ENCODE data around the gene HMCN1. TPM values are rescaled to one million over a fixed set of nuclear protein-coding genes. Genes with fewer than 3 reads are reported as not detected.
"Not testable (repeated sequence)": the region's sequence is repeated elsewhere in the genome, so short reads cannot be mapped to it uniquely, and the experiment has no call there.

Gene HMCN1
- total and polyA plus RNA-seq, 4 donors: 3.2 to 149 (median 15.4) TPM

DNA sequence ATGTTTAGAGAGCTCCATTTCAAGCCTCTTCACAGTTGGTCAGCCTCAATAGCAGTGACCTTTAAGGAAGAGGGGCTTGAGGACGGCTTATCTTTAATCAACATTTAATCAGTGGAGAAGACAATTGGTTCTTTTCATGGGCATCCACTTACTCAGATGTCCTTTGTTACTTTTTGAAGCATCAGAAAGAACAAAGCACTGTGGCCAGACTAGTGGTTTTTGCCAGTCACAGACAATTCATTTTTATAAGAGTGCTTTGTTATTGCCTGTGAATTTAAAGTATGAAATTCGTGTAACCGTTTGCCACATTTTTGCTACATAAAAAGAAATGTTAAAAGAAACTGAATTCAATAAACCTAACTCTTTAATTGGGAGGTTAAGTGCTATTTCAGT lies 418.0 kb downstream of the HMCN1 start:
- 76 to 88% methylated on average over 3 of the region's 3 CpGs for WGBS, 2 donors
- Histone ChIP-seq H3K4me3 (no peak overlapping the region), H3K9me3 (ENCODE audit: control insufficient read depth in 4 of 4, insufficient read depth in 3 of 4, low read length in 3 of 4) (no peaks in the 10 kb centered on the region), H3K27ac (ENCODE audit: low read depth in 1 of 2, low read length in 1 of 2) (no peak overlapping the region), H3K27me3 (ENCODE audit: control insufficient read depth in 3 of 3, insufficient read depth in 3 of 3, low read length in 2 of 3) (no peaks in the 10 kb centered on the region), H3K4me1 (ENCODE audit: control insufficient read depth in 5 of 5, insufficient read depth in 5 of 5, low read length in 5 of 5) (no peaks in the 10 kb centered on the region), H3K9ac (ENCODE audit: insufficient read depth in 1 of 2, low read length in 2 of 2) (no peak overlapping the region), H3K36me3 (ENCODE audit: control insufficient read depth in 4 of 4, insufficient read depth in 4 of 4, low read length in 4 of 4) (peaks cover 0 to 2% (median 0%) of the 10 kb centered on the region in 4 donors)
- no peak for TF ChIP-seq CTCF (IDR thresholded peaks at IDR 0.05; ENCODE audit: control extremely low read depth, extremely low read depth)
- ATAC-seq (ENCODE audit: insufficient read depth, low FRiP score) (no peak), DNase-seq (no peak)

- H3K4me3 ChIP-seq: no peak overlapping the region
- no peaks in the 10 kb centered on the region for H3K4me1 ChIP-seq (ENCODE audit: control insufficient read depth in 5 of 5, insufficient read depth in 5 of 5, low read length in 5 of 5)
- H3K36me3 ChIP-seq (ENCODE audit: control insufficient read depth in 4 of 4, insufficient read depth in 4 of 4, low read length in 4 of 4): peaks cover 0 to 2% (median 0%) of the 10 kb centered on the region in 4 donors
- H3K27ac ChIP-seq (ENCODE audit: low read depth in 1 of 2, low read length in 1 of 2): no peak overlapping the region
- DNase-seq (no peak), ATAC-seq (ENCODE audit: insufficient read depth, low FRiP score) (no peak)
- no peak overlapping the region for H3K9ac ChIP-seq (ENCODE audit: insufficient read depth in 1 of 2, low read length in 2 of 2)
- no peaks in the 10 kb centered on the region for H3K27me3 ChIP-seq (ENCODE audit: control insufficient read depth in 3 of 3, insufficient read depth in 3 of 3, low read length in 2 of 3)
- no peaks in the 10 kb centered on the region for H3K9me3 ChIP-seq (ENCODE audit: control insufficient read depth in 4 of 4, insufficient read depth in 3 of 4, low read length in 3 of 4)
- no peak for TF ChIP-seq CTCF (IDR thresholded peaks at IDR 0.05; ENCODE audit: control extremely low read depth, extremely low read depth)
- WGBS, 2 donors: 69 to 82% methylated on average over 5 of the region's 5 CpGs
These were observed 418.5 kb downstream of the HMCN1 start for GRCh38 chr1:186152620-186153239.

DNA sequence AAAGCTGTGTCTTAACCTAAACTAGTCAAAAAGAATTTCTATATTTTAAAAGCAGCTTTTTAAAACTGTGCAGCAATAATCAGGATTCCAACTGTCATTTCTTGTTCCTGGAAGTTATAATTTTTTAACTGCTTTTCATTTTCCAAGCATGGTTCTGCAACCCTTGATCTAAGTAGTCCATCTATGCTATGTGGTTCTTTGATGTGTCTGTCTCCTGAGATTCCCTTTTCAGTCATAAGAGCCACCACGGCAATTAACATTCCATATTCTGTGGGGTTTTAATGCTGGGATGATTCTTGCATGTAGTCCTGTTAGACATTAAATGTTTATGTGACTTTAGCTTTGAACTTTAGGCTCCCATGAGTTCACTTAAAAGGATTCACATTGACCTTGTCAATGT lies 420.5 kb downstream of the HMCN1 start:
- no peak for ATAC-seq (ENCODE audit: insufficient read depth, low FRiP score)
- Histone ChIP-seq H3K36me3 (ENCODE audit: control insufficient read depth in 4 of 4, insufficient read depth in 4 of 4, low read length in 4 of 4) (peaks cover 0 to 2% (median 0%) of the 10 kb centered on the region in 4 donors), H3K27ac (ENCODE audit: low read depth in 1 of 2, low read length in 1 of 2) (no peak overlapping the region), H3K27me3 (ENCODE audit: control insufficient read depth in 3 of 3, insufficient read depth in 3 of 3, low read length in 2 of 3) (no peaks in the 10 kb centered on the region), H3K9me3 (ENCODE audit: control insufficient read depth in 4 of 4, insufficient read depth in 3 of 4, low read length in 3 of 4) (no peaks in the 10 kb centered on the region), H3K4me3 (no peak overlapping the region), H3K9ac (ENCODE audit: insufficient read depth in 1 of 2, low read length in 2 of 2) (no peak overlapping the region), H3K4me1 (ENCODE audit: control insufficient read depth in 5 of 5, insufficient read depth in 5 of 5, low read length in 5 of 5) (no peaks in the 10 kb centered on the region)
- no peak for TF ChIP-seq CTCF (IDR thresholded peaks at IDR 0.05; ENCODE audit: control extremely low read depth, extremely low read depth)
- DNase-seq: no peak
- 65 to 80% methylated on average over 1 of the region's 1 CpG for WGBS, 2 donors

- Histone ChIP-seq H3K4me3 (no peak overlapping the region), H3K27me3 (ENCODE audit: control insufficient read depth in 3 of 3, insufficient read depth in 3 of 3, low read length in 2 of 3) (no peaks in the 10 kb centered on the region), H3K9ac (ENCODE audit: insufficient read depth in 1 of 2, low read length in 2 of 2) (no peak overlapping the region), H3K36me3 (ENCODE audit: control insufficient read depth in 4 of 4, insufficient read depth in 4 of 4, low read length in 4 of 4) (peaks cover 0 to 2% (median 0%) of the 10 kb centered on the region in 4 donors), H3K27ac (ENCODE audit: low read depth in 1 of 2, low read length in 1 of 2) (no peak overlapping the region), H3K9me3 (ENCODE audit: control insufficient read depth in 4 of 4, insufficient read depth in 3 of 4, low read length in 3 of 4) (no peaks in the 10 kb centered on the region), H3K4me1 (ENCODE audit: control insufficient read depth in 5 of 5, insufficient read depth in 5 of 5, low read length in 5 of 5) (no peaks in the 10 kb centered on the region)
- peak; percentile 41 for ATAC-seq (ENCODE audit: insufficient read depth, low FRiP score)
- DNase-seq: peak in 2 of 3 donors; percentile 46 to 60
- peak; percentile 5 for TF ChIP-seq CTCF (IDR thresholded peaks at IDR 0.05; ENCODE audit: control extremely low read depth, extremely low read depth)
- 73 to 86% methylated on average over 1 of the region's 1 CpG for WGBS, 2 donors
These were observed 421.4 kb downstream of the HMCN1 start for GRCh38 chr1:186155594-186155993.

DNA sequence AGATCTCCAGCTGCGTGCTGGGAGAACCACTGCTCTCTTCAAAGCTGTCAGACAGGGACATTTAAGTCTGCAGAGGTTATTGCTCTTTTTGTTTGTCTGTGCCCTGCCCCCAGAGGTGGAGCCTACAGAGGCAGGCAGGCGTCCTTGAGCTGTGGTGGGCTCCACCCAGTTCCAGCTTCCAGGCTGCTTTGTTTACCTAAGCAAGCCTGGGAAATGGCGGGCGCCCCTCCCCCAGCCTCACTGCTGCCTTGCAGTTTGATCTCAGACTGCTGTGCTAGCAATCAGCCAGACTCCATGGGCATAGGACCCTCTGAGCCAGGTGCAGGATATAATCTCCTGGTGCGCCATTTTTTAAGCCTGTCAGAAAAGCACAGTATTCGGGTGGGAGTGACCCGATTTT lies 428.7 kb downstream of the HMCN1 start:
- H3K36me3 ChIP-seq (ENCODE audit: control insufficient read depth in 4 of 4, insufficient read depth in 4 of 4, low read length in 4 of 4): peaks cover 0 to 12% (median 3%) of the 10 kb centered on the region in 4 donors
- not testable (repeated sequence) for H3K4me1 ChIP-seq (ENCODE audit: control insufficient read depth in 5 of 5, insufficient read depth in 5 of 5, low read length in 5 of 5); H3K27me3 ChIP-seq (ENCODE audit: control insufficient read depth in 3 of 3, insufficient read depth in 3 of 3, low read length in 2 of 3); H3K9me3 ChIP-seq (ENCODE audit: control insufficient read depth in 4 of 4, insufficient read depth in 3 of 4, low read length in 3 of 4); ATAC-seq (ENCODE audit: insufficient read depth, low FRiP score); DNase-seq; H3K4me3 ChIP-seq; H3K27ac ChIP-seq (ENCODE audit: low read depth in 1 of 2, low read length in 1 of 2); H3K9ac ChIP-seq (ENCODE audit: insufficient read depth in 1 of 2, low read length in 2 of 2)
- 90 to 94% methylated on average over 6 to 7 of the region's 7 CpGs for WGBS, 2 donors

All from lung (tissue), 12 donors.